BE2C (cell line): Measurements from ENCODE around the gene MAGI1.
"Not testable (repeated sequence)": the region's sequence is repeated elsewhere in the genome, so short reads cannot be mapped to it uniquely, and the experiment has no call there.

Experiments used
- DNase-seq: peaks from one replicate; pipeline ENCODE4 v3.0.0-alpha.2; 2020
- H3K27me3 ChIP-seq: fragments of 250-450 bp; sonication (Bioruptor Pico); 2 replicates; pipeline ENCODE4 v1.5.1; 2020; ENCODE audit warnings: mild to moderate bottlenecking
- H3K36me3 ChIP-seq: fragments of 250-450 bp; sonication (Bioruptor Pico); 2 replicates; pipeline ENCODE4 v1.5.1; 2020; ENCODE audit warnings: mild to moderate bottlenecking
- H3K4me1 ChIP-seq: fragments of 250-450 bp; sonication (Bioruptor Pico); 2 replicates; pipeline ENCODE4 v1.5.1; 2020
- H3K4me3 ChIP-seq: 2 replicates; pipeline ENCODE4 v1.5.1; 2011; ENCODE audit warnings: low read depth, low read length
- H3K9me3 ChIP-seq: fragments of 250-450 bp; sonication (Bioruptor Pico); 2 replicates; pipeline ENCODE4 v1.5.1; 2020
- CTCF ChIP-seq: IDR thresholded peaks from 2 replicates; pipeline ENCODE4 v1.5.1; 2012; ENCODE audit warnings: mild to moderate bottlenecking, low read depth, low read length

Gene MAGI1

GRCh38 chr3:65864357-65864904 lies 174.3 kb downstream of the MAGI1 start:
- Histone ChIP-seq H3K4me1 (no peaks in the 10 kb centered on the region), H3K36me3 (no peaks in the 10 kb centered on the region), H3K27me3 (no peaks in the 10 kb centered on the region), H3K4me3 (no peak overlapping the region), H3K9me3 (no peaks in the 10 kb centered on the region)
- TF ChIP-seq CTCF, result no peak
- no peak for DNase-seq

- Histone ChIP-seq H3K4me1 (no peaks in the 10 kb centered on the region), H3K27me3 (no peaks in the 10 kb centered on the region), H3K4me3 (no peak overlapping the region), H3K9me3 (no peaks in the 10 kb centered on the region), H3K36me3 (no peaks in the 10 kb centered on the region)
- no peak for TF ChIP-seq CTCF
- DNase-seq, result no peak
Observed at GRCh38 chr3:65861718-65862117, 177.0 kb downstream of the MAGI1 start.

- not testable (repeated sequence) for DNase-seq, H3K27me3 ChIP-seq, H3K4me3 ChIP-seq, H3K4me1 ChIP-seq, H3K9me3 ChIP-seq, H3K36me3 ChIP-seq
Observed at GRCh38 chr3:65859612-65860011, 179.1 kb downstream of the MAGI1 start.

GRCh38 chr3:65858749-65859148 lies 180.0 kb downstream of the MAGI1 start:
- Histone ChIP-seq H3K4me3 (no peak overlapping the region), H3K4me1 (no peaks in the 10 kb centered on the region), H3K36me3 (no peaks in the 10 kb centered on the region), H3K27me3 (no peaks in the 10 kb centered on the region), H3K9me3 (no peaks in the 10 kb centered on the region)
- DNase-seq, result no peak
- TF ChIP-seq CTCF, result no peak

GRCh38 chr3:65857327-65857726 lies 181.4 kb downstream of the MAGI1 start:
- no peaks in the 10 kb centered on the region for H3K4me1 ChIP-seq
- H3K36me3 ChIP-seq, result no peaks in the 10 kb centered on the region
- H3K4me3 ChIP-seq, result no peak overlapping the region
- TF ChIP-seq CTCF, result no peak
- no peaks in the 10 kb centered on the region for H3K27me3 ChIP-seq
- no peaks in the 10 kb centered on the region for H3K9me3 ChIP-seq
- DNase-seq, result no peak

- no peak overlapping the region for H3K4me3 ChIP-seq
- H3K27me3 ChIP-seq, result no peaks in the 10 kb centered on the region
- no peak for DNase-seq
- no peaks in the 10 kb centered on the region for H3K9me3 ChIP-seq
- no peaks in the 10 kb centered on the region for H3K4me1 ChIP-seq
- TF ChIP-seq CTCF, result no peak
- no peaks in the 10 kb centered on the region for H3K36me3 ChIP-seq
Observed at GRCh38 chr3:65856907-65857306, 181.8 kb downstream of the MAGI1 start.
